ENCODE results near the gene SLC22A16. TPM values are rescaled to one million over a fixed set of nuclear protein-coding genes. Genes with fewer than 3 reads are reported as not detected.

Gene SLC22A16
- total RNA-seq, 4 donors from 2014 or later: not detected

DNA sequence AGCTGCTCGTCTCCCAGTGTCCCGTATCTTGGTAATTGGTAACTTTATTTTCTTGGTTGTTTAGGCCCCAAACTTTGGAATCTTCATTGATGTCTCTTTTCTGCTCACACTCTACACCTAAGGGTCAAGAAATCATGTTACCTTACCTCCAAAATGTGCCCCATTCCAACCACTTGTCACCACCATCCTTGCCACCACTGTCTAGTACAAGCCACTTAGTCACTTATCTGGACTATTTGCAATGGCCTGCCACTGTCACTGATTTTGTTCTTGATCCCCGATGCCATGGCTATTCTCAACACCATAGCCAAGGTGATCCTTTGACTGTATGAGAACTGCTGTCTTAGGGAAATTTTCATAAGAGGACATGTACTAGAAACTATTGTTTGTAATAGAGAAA, 46.0 kb upstream of the SLC22A16 start:
- 99 to 100% methylated on average over 3 of the region's 3 CpGs for WGBS, 2 donors (ENCODE audit: low coverage in 1 of 2)
- H3K36me3 ChIP-seq: no peaks in the 10 kb centered on the region
- H3K4me3 ChIP-seq: no peak overlapping the region
- no peak overlapping the region for H3K27ac ChIP-seq
- H3K4me1 ChIP-seq: peaks cover 0 to 5% (median 0%) of the 10 kb centered on the region in 4 donors
- no peaks in the 10 kb centered on the region for H3K27me3 ChIP-seq
- no peaks in the 10 kb centered on the region for H3K9me3 ChIP-seq
- TF ChIP-seq POLR2AphosphoS5 (IDR thresholded peaks at IDR 0.05): no peak
- TF ChIP-seq EP300 (IDR thresholded peaks at IDR 0.05; ENCODE audit: low read depth): no peak
- TF ChIP-seq POLR2A (IDR thresholded peaks at IDR 0.05): no peak
- no peak for TF ChIP-seq CTCF (IDR thresholded peaks at IDR 0.05)
- intact Hi-C loops (cut with DNase I; ENCODE audit: low total_unique reads) (loop anchor here (10.0 kb wide), 1 partner anchor 432 kb away; the partner anchor contains the start of gene GTF3C6), in situ Hi-C loops (cut with MboI; ENCODE audit: low pct_ligation_motif_present in 1 of 4, low pct_unique_long_range_greater_than_20kb in 1 of 4, low sequenced_read_pairs in 3 of 4) (loop anchor here in 1 of 4 donors (25.0 kb wide), 1 partner anchor 690 kb away; no protein-coding TSS in a partner anchor)
- DNase-seq: no peak

DNA sequence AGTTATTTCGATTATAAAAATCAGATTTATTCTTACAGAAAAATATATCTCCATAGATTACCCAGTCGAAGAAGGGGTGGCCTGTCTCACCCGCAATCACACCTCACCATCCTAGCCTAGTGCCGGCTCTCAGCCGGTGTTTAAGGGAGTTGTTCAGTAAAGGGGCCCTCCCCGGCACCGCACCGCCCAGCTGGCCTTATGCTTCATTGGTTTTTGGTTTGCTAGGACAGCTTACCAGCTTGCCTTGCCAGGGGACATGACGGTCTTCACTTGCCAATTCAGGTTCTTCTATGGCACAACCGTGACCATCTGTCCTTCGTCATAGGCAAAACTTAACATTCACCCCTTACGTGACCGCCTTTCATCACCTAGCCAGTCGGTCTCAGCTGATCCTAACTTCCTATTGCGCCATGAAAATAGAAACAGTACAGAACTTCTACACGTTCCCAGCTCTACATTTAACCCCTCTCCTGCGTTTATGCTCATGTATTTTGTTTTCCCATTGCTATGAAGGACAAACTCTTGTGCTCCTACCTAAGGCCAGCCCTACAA, 44.7 kb upstream of the SLC22A16 start:
- intact Hi-C loops (cut with DNase I; ENCODE audit: low total_unique reads) (loop anchor here (10.0 kb wide), 1 partner anchor 434 kb away; the partner anchor contains the start of gene GTF3C6), in situ Hi-C loops (cut with MboI; ENCODE audit: low pct_ligation_motif_present in 1 of 4, low pct_unique_long_range_greater_than_20kb in 1 of 4, low sequenced_read_pairs in 3 of 4) (loop anchor here in 1 of 4 donors (25.0 kb wide), 1 partner anchor 691 kb away; no protein-coding TSS in a partner anchor)
- WGBS, 2 donors (ENCODE audit: low coverage in 1 of 2): 69 to 88% methylated on average over 5 to 17 of the region's 17 CpGs
- no peak overlapping the region for H3K27ac ChIP-seq
- H3K9me3 ChIP-seq: no peaks in the 10 kb centered on the region
- TF ChIP-seq POLR2AphosphoS5 (IDR thresholded peaks at IDR 0.05) (no peak), POLR2A (IDR thresholded peaks at IDR 0.05) (no peak), CTCF (IDR thresholded peaks at IDR 0.05) (no peak), EP300 (IDR thresholded peaks at IDR 0.05; ENCODE audit: low read depth) (no peak)
- H3K4me1 ChIP-seq: peaks cover 0 to 5% (median 0%) of the 10 kb centered on the region in 4 donors
- no peaks in the 10 kb centered on the region for H3K27me3 ChIP-seq
- DNase-seq: no peak
- H3K36me3 ChIP-seq: no peaks in the 10 kb centered on the region
- no peak overlapping the region for H3K4me3 ChIP-seq

DNA sequence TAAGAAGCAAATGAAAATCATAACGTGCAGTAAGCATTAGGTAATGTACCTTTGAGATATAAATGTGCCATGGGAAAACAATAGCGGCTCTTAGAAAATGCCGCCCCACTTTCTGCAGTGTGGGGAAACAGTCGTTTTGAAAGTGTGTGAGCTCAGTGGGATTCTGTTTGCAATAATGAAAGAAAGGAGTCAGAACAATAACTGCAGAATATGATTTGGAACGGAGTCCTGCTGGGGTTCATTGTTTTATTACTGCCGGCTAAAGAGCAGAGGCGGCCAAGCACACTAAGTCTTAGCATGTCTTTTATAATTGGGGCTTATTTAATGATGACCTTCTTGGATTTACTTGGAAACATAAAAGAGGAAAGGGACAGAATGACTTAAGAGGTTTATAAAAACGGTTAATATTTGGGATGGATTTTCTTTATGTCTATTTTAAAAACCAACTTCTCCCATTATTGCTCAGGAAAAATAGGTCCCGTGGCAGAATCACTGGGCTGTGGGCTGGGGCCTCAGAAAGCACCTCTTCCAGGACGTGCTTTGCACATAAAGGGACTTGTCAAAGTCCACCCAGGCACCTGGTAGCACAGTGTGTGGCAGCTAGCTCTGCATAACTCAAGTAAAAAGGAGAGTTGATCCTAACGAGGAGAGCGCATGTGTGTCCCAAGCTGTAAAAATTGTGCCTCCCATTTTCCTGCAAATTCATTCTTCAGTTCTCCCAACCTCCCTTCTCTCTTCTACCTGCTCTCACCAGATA, 44.0 kb upstream of the SLC22A16 start:
- in situ Hi-C loops (cut with MboI; ENCODE audit: low pct_ligation_motif_present in 1 of 4, low pct_unique_long_range_greater_than_20kb in 1 of 4, low sequenced_read_pairs in 3 of 4): loop anchor here in 1 of 4 donors (25.0 kb wide), 1 partner anchor 692 kb away; no protein-coding TSS in a partner anchor
- intact Hi-C loops (cut with DNase I; ENCODE audit: low total_unique reads): loop anchor here (10.0 kb wide), 1 partner anchor 434 kb away; the partner anchor contains the start of gene GTF3C6

More for the DNA sequence above, 44.0 kb upstream of the SLC22A16 start:
- Histone ChIP-seq H3K27ac (no peak overlapping the region), H3K36me3 (no peaks in the 10 kb centered on the region), H3K4me1 (peaks cover 0 to 5% (median 0%) of the 10 kb centered on the region in 4 donors), H3K9me3 (no peaks in the 10 kb centered on the region), H3K4me3 (no peak overlapping the region), H3K27me3 (no peaks in the 10 kb centered on the region)
- WGBS, 2 donors (ENCODE audit: low coverage in 1 of 2): 41 to 47% methylated on average over 12 of the region's 12 CpGs
- no peak for DNase-seq
- TF ChIP-seq POLR2A (IDR thresholded peaks at IDR 0.05) (no peak), POLR2AphosphoS5 (IDR thresholded peaks at IDR 0.05) (no peak), EP300 (IDR thresholded peaks at IDR 0.05; ENCODE audit: low read depth) (no peak), CTCF (IDR thresholded peaks at IDR 0.05) (no peak)
